HepG2 (cell line): ENCODE data around the gene TBC1D16. TPM values are rescaled to one million over a fixed set of nuclear protein-coding genes. Genes with fewer than 3 reads are reported as not detected.
A peak's percentile ranks its signal among the peaks of the same experiment; 100 is the strongest.

Source experiments
- CTCF ChIP-seq: sonication (generic); formaldehyde crosslinking; IDR thresholded peaks from 2 replicates; pipeline ENCODE4 v1.5.0; 2020; ENCODE audit warnings: mild to moderate bottlenecking, missing genetic modification reagents, moderate library complexity
- FOXA1 ChIP-seq, 2 experiments: fragments of 450-650 bp in 1 of 2; sonication (generic) in 1 of 2; formaldehyde crosslinking in 1 of 2; IDR thresholded peaks; 2 replicates each; pipeline versions ENCODE4 v1.4.0 to v1.6.1; 2016 to 2020; ENCODE audit warnings: missing genetic modification reagents in 1 of 2
- HIC2 ChIP-seq: sonication (generic); formaldehyde crosslinking; IDR thresholded peaks from 2 replicates; pipeline ENCODE4 v1.9.0; 2022; ENCODE audit warnings: low read depth, missing genetic modification reagents
- SALL1 ChIP-seq: sonication (generic); formaldehyde crosslinking; IDR thresholded peaks from 2 replicates; pipeline ENCODE4 v1.8.0; 2022; ENCODE audit warnings: mild to moderate bottlenecking, missing genetic modification reagents
- SIN3B ChIP-seq: fragments of 150-350 bp; IDR thresholded peaks from 2 replicates; pipeline ENCODE4 v1.6.1; 2014; ENCODE audit warnings: low read length
- TEAD3 ChIP-seq: optimal IDR thresholded peaks from 2 replicates; pipeline ENCODE3; 2016; ENCODE audit warnings: borderline replicate concordance
- TOPORS ChIP-seq: sonication (generic); formaldehyde crosslinking; IDR thresholded peaks from 2 replicates; pipeline ENCODE4 v1.8.0; 2023; ENCODE audit warnings: mild to moderate bottlenecking, missing genetic modification reagents
- YY1 ChIP-seq: IDR thresholded peaks from 2 replicates; pipeline ENCODE4 v1.6.1; 2011; ENCODE audit warnings: low read length, low read depth, moderate library complexity, mild to moderate bottlenecking; ENCODE audit not compliant: insufficient read depth, insufficient replicate concordance
- ZBTB8A ChIP-seq: sonication (generic); formaldehyde crosslinking; IDR thresholded peaks from 2 replicates; pipeline ENCODE4 v1.4.0; 2020; ENCODE audit warnings: mild to moderate bottlenecking, low read depth, missing genetic modification reagents, borderline replicate concordance
- ZNF775 ChIP-seq: sonication (generic); formaldehyde crosslinking; IDR thresholded peaks from 2 replicates; pipeline ENCODE4 v1.4.0; 2020; ENCODE audit warnings: missing genetic modification reagents, mild to moderate bottlenecking, moderate library complexity, borderline replicate concordance
- polyA plus RNA-seq, 8 experiments: library from polyadenylated mRNA; depleted of rRNA in 3 of 8; stranded (reverse) in 7 of 8; unstranded in 1 of 8; fragments of >200 nt; fragmentation: Illumina TruSeq in 4 of 8; extraction: Trizol in 4 of 8; gene quantifications; 2 replicates each; pipeline versions ENCODE4 v1.2.1 to v1.2.3, GENCODE V29; 2011 to 2016; ENCODE audit warnings: low read depth in 4 of 8, missing spikeins in 1 of 8, mixed read lengths in 1 of 8; ENCODE audit not compliant: insufficient read depth in 1 of 8
- total RNA-seq, 5 experiments: library from RNA; depleted of rRNA; stranded (reverse); fragments of >200 nt; fragmentation: Illumina TruSeq; extraction: Trizol; gene quantifications; 2 replicates each; pipeline ENCODE4 v1.2.3, GENCODE V29; 2016; ENCODE audit warnings: low read depth in 1 of 5
- TF ChIP-seq, protein P1 (sequence below): sonication (generic); formaldehyde crosslinking; IDR thresholded peaks from 2 replicates; pipeline ENCODE4 v1.4.0; 2020; ENCODE audit warnings: missing genetic modification reagents, borderline replicate concordance
- TF ChIP-seq, protein P2 (sequence below): sonication (generic); formaldehyde crosslinking; IDR thresholded peaks from 2 replicates; pipeline ENCODE4 v1.5.0; 2020; ENCODE audit warnings: mild to moderate bottlenecking, missing genetic modification reagents, borderline replicate concordance
- TF ChIP-seq, protein P3 (sequence below): sonication (generic); formaldehyde crosslinking; IDR thresholded peaks from 2 replicates; pipeline ENCODE4 v1.4.0; 2020; ENCODE audit warnings: missing genetic modification reagents

The TBC1D16 gene
- total and polyA plus RNA-seq, 2 of the 13 experiments (the other 11 are each of a cell fraction or from before 2014, with no cell fraction given), result 14.9 to 24.9 TPM

DNA sequence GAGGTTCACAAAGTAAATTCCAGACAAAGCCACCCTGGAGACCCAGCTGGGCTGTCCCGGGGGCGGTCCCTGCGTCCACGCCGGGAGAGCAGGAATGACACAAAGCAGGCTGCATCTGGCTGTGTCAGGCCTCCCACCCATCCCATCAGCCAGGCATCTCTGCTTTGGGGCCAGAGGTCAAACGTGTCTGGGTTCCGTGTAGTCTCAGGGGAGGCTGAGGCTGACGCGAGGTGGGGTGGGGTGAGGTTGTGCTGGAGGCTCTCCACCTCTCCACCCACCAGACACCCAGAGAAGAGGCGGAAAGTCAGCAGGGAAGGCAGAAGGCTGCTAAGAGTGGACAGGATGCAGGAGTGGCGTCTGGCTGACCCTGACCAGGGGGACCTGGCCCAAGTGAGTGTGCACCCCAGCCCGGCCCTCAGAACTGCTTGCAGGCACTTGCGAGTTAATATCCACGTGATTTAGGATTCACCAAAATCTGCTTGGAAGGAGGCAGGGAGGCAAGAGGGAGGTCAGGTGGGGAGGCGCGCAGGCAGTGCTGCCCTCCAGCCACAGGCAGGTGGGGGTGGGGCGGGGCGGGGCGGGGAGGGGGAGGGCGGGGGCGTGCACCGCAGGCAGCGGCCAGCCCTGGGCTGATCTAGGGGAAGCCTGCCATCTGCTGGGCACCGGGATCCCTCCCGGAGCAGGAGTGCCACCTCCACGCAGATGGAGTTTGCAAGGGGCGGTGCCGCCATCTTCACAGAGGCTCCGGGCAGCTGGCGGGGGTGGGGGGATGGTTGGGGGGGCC lies 44.3 kb downstream of the TBC1D16 start (continued):
- TF ChIP-seq, protein P1, sequence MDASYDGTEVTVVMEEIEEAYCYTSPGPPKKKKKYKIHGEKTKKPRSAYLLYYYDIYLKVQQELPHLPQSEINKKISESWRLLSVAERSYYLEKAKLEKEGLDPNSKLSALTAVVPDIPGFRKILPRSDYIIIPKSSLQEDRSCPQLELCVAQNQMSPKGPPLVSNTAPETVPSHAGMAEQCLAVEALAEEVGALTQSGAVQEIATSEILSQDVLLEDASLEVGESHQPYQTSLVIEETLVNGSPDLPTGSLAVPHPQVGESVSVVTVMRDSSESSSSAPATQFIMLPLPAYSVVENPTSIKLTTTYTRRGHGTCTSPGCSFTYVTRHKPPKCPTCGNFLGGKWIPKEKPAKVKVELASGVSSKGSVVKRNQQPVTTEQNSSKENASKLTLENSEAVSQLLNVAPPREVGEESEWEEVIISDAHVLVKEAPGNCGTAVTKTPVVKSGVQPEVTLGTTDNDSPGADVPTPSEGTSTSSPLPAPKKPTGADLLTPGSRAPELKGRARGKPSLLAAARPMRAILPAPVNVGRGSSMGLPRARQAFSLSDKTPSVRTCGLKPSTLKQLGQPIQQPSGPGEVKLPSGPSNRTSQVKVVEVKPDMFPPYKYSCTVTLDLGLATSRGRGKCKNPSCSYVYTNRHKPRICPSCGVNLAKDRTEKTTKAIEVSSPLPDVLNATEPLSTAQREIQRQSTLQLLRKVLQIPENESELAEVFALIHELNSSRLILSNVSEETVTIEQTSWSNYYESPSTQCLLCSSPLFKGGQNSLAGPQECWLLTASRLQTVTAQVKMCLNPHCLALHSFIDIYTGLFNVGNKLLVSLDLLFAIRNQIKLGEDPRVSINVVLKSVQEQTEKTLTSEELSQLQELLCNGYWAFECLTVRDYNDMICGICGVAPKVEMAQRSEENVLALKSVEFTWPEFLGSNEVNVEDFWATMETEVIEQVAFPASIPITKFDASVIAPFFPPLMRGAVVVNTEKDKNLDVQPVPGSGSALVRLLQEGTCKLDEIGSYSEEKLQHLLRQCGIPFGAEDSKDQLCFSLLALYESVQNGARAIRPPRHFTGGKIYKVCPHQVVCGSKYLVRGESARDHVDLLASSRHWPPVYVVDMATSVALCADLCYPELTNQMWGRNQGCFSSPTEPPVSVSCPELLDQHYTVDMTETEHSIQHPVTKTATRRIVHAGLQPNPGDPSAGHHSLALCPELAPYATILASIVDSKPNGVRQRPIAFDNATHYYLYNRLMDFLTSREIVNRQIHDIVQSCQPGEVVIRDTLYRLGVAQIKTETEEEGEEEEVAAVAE (CRISPR knock-in tag), result no peak
- peak; percentile 89 for TF ChIP-seq YY1
- TF ChIP-seq ZBTB8A (CRISPR knock-in tag), result no peak
- TF ChIP-seq CTCF, result peak; percentile 81
- TF ChIP-seq TOPORS (CRISPR knock-in tag), result 0 out of 2 replicates have a peak, but pooled peaks have one; percentile 3
- peak; percentile 38 for TF ChIP-seq TEAD3 (CRISPR knock-in tag)
- peak; percentile 30; the same call in 1 of the 2 replicates for TF ChIP-seq SALL1 (CRISPR knock-in tag)
- TF ChIP-seq FOXA1 (IDR thresholded peaks at IDR 0.05), result no peak
- TF ChIP-seq FOXA1 (CRISPR knock-in tag; IDR thresholded peaks at IDR 0.05), result 0 out of 2 replicates have a peak, but pooled peaks have one; percentile 6
- TF ChIP-seq, protein P2, sequence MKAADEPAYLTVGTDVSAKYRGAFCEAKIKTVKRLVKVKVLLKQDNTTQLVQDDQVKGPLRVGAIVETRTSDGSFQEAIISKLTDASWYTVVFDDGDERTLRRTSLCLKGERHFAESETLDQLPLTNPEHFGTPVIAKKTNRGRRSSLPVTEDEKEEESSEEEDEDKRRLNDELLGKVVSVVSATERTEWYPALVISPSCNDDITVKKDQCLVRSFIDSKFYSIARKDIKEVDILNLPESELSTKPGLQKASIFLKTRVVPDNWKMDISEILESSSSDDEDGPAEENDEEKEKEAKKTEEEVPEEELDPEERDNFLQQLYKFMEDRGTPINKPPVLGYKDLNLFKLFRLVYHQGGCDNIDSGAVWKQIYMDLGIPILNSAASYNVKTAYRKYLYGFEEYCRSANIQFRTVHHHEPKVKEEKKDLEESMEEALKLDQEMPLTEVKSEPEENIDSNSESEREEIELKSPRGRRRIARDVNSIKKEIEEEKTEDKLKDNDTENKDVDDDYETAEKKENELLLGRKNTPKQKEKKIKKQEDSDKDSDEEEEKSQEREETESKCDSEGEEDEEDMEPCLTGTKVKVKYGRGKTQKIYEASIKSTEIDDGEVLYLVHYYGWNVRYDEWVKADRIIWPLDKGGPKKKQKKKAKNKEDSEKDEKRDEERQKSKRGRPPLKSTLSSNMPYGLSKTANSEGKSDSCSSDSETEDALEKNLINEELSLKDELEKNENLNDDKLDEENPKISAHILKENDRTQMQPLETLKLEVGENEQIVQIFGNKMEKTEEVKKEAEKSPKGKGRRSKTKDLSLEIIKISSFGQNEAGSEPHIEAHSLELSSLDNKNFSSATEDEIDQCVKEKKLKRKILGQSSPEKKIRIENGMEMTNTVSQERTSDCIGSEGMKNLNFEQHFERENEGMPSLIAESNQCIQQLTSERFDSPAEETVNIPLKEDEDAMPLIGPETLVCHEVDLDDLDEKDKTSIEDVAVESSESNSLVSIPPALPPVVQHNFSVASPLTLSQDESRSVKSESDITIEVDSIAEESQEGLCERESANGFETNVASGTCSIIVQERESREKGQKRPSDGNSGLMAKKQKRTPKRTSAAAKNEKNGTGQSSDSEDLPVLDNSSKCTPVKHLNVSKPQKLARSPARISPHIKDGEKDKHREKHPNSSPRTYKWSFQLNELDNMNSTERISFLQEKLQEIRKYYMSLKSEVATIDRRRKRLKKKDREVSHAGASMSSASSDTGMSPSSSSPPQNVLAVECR (CRISPR knock-in tag), result no peak
- peak; percentile 30; the same call in 1 of the 2 replicates for TF ChIP-seq HIC2
- TF ChIP-seq ZNF775, result no peak
- no peak for TF ChIP-seq SIN3B
- TF ChIP-seq, protein P3, sequence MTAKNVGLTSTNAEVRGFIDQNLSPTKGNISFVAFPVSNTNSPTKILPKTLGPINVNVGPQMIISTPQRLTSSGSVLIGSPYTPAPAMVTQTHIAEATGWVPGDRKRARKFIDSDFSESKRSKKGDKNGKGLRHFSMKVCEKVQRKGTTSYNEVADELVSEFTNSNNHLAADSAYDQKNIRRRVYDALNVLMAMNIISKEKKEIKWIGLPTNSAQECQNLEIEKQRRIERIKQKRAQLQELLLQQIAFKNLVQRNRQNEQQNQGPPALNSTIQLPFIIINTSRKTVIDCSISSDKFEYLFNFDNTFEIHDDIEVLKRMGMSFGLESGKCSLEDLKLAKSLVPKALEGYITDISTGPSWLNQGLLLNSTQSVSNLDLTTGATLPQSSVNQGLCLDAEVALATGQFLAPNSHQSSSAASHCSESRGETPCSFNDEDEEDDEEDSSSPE (CRISPR knock-in tag), result 0 out of 2 replicates have a peak, but pooled peaks have one; percentile 18
